Liver (tissue), 9 donors: ENCODE results near the gene DCDC1. TPM values are rescaled to one million over a fixed set of nuclear protein-coding genes. Genes with fewer than 3 reads are reported as not detected.

ENCODE experiments used
- DNase-seq: peaks from one replicate; pipeline ENCODE4 v3.0.0-alpha.2; 2017; ENCODE audit warnings: low spot score
- H3K27ac ChIP-seq, 2 donors: one replicate each; pipeline ENCODE4 v1.7.0; 2013; ENCODE audit warnings: inconsistent platforms in 2 of 2, low read length in 2 of 2, control low read depth in 1 of 2, low read depth in 1 of 2, mild to moderate bottlenecking in 1 of 2
- H3K27me3 ChIP-seq, 4 donors: one replicate each; pipeline versions ENCODE4 v1.6.1 to v1.7.0; 2013; ENCODE audit warnings: low read length in 3 of 4, inconsistent platforms in 1 of 4, mild to moderate bottlenecking in 1 of 4, moderate library complexity in 1 of 4; ENCODE audit not compliant: control insufficient read depth in 4 of 4, insufficient read depth in 4 of 4
- H3K36me3 ChIP-seq, 4 donors: one replicate each; pipeline versions ENCODE4 v1.6.1 to v1.7.0; 2013; ENCODE audit warnings: low read length in 3 of 4, mild to moderate bottlenecking in 3 of 4, low read depth in 1 of 4, moderate library complexity in 1 of 4; ENCODE audit not compliant: control insufficient read depth in 4 of 4, insufficient read depth in 3 of 4
- H3K4me1 ChIP-seq, 4 donors: one replicate each; pipeline versions ENCODE4 v1.6.1 to v1.7.0; 2013; ENCODE audit warnings: low read length in 3 of 4, mild to moderate bottlenecking in 3 of 4, moderate library complexity in 1 of 4; ENCODE audit not compliant: control insufficient read depth in 4 of 4, insufficient read depth in 4 of 4
- H3K4me3 ChIP-seq, 3 donors: one replicate each; pipeline versions ENCODE4 v1.6.1 to v1.7.0; 2013; ENCODE audit warnings: low read length in 3 of 3, control low read depth in 1 of 3, low read depth in 1 of 3, mild to moderate bottlenecking in 1 of 3
- H3K9ac ChIP-seq, 2 donors: one replicate each; pipeline ENCODE4 v1.7.0; 2013; ENCODE audit warnings: low read length in 2 of 2, mild to moderate bottlenecking in 2 of 2, moderate library complexity in 2 of 2, control low read depth in 1 of 2, low read depth in 1 of 2
- H3K9me3 ChIP-seq, 4 donors: one replicate each; pipeline versions ENCODE4 v1.6.1 to v1.7.0; 2013; ENCODE audit warnings: low read length in 3 of 4; ENCODE audit not compliant: control insufficient read depth in 4 of 4
- EGR1 ChIP-seq, 2 donors: IDR thresholded peaks; 2 replicates each; pipeline ENCODE4 v1.6.1; 2016 to 2018; ENCODE audit warnings: antibody characterized with exemption in 2 of 2, low read depth in 2 of 2
- FOXA1 ChIP-seq: IDR thresholded peaks from 2 replicates; pipeline ENCODE4 v1.6.1; 2016; ENCODE audit warnings: antibody characterized with exemption
- FOXA2 ChIP-seq: IDR thresholded peaks from 2 replicates; pipeline ENCODE4 v1.6.1; 2016; ENCODE audit warnings: antibody characterized with exemption
- GABPA ChIP-seq, 2 donors: IDR thresholded peaks in 1 of 2; conservative IDR thresholded peaks in 1 of 2; 2 replicates each; pipeline ENCODE4 v1.6.1; 2016; ENCODE audit warnings: antibody characterized with exemption in 2 of 2, mild to moderate bottlenecking in 1 of 2, moderate library complexity in 1 of 2
- HNF4A ChIP-seq, 2 donors: conservative IDR thresholded peaks; 2 replicates each; pipeline ENCODE4 v1.6.1; 2016; ENCODE audit warnings: antibody characterized with exemption in 2 of 2, mild to moderate bottlenecking in 2 of 2
- HNF4G ChIP-seq: IDR thresholded peaks from 2 replicates; pipeline ENCODE4 v1.6.1; 2016; ENCODE audit warnings: antibody characterized with exemption
- JUND ChIP-seq, 2 donors: IDR thresholded peaks; 2 replicates each; pipeline ENCODE4 v1.6.1; 2016; ENCODE audit warnings: antibody characterized with exemption in 2 of 2
- NR2F2 ChIP-seq: IDR thresholded peaks from 2 replicates; pipeline ENCODE4 v1.6.1; 2016; ENCODE audit warnings: antibody characterized with exemption
- RAD21 ChIP-seq, 2 donors: IDR thresholded peaks; 2 replicates each; pipeline ENCODE4 v1.6.1; 2016; ENCODE audit warnings: antibody characterized with exemption in 2 of 2, mild to moderate bottlenecking in 2 of 2
- REST ChIP-seq: IDR thresholded peaks from 2 replicates; pipeline ENCODE4 v1.6.1; 2016; ENCODE audit warnings: antibody characterized with exemption, mild to moderate bottlenecking
- SP1 ChIP-seq: IDR thresholded peaks from 2 replicates; pipeline ENCODE4 v1.6.1; 2018; ENCODE audit warnings: antibody characterized with exemption, mild to moderate bottlenecking
- YY1 ChIP-seq: IDR thresholded peaks from 2 replicates; pipeline ENCODE4 v1.6.1; 2016; ENCODE audit warnings: antibody characterized with exemption, mild to moderate bottlenecking
- WGBS: extraction: QIAGEN DNeasy Blood & Tissue Kit; methylation state at CpG from one replicate; pipeline ENCODE4 v1.1.7; 2013; 5-methylcytosine and 5-hydroxymethylcytosine counted together
- polyA plus RNA-seq, 2 donors: library from polyadenylated mRNA; stranded (reverse) in 1 of 2; unstranded in 1 of 2; fragments of 200-250 nt in 1 of 2; fragments of >200 nt in 1 of 2; fragmentation: Nextera tagmentation in 1 of 2; extraction: Ambion mirVana in 1 of 2; gene quantifications; one replicate each; pipeline versions ENCODE4 v1.2.1 to v1.2.3, GENCODE V29; 2013 to 2015
- total RNA-seq, 2 donors: library from RNA; depleted of rRNA; stranded (reverse); fragments of >200 nt; gene quantifications; one replicate each; pipeline ENCODE4 v1.2.3, GENCODE V29; 2014
- TF ChIP-seq, protein P1 (sequence below): IDR thresholded peaks from 2 replicates; pipeline ENCODE4 v1.6.1; 2016; ENCODE audit warnings: antibody characterized with exemption
- TF ChIP-seq, protein P2 (sequence below): fragments of 150-350 bp; IDR thresholded peaks from 2 replicates; pipeline ENCODE4 v1.5.1; 2017; ENCODE audit warnings: improper control_type of control experiment, low read depth, low read length; ENCODE audit not compliant: missing input control
- TF ChIP-seq, protein P3 (sequence below): IDR thresholded peaks from 2 replicates; pipeline ENCODE4 v1.6.1; 2016; ENCODE audit warnings: antibody characterized with exemption
- donor health status: healthy.
- donor health status: healthy.
- donor health status: healthy.
- donor health status: healthy.
- donor health status: healthy.

DCDC1 gene
- total and polyA plus RNA-seq, 4 donors, result 0.38 to 3.5 (median 2.0) TPM

DNA sequence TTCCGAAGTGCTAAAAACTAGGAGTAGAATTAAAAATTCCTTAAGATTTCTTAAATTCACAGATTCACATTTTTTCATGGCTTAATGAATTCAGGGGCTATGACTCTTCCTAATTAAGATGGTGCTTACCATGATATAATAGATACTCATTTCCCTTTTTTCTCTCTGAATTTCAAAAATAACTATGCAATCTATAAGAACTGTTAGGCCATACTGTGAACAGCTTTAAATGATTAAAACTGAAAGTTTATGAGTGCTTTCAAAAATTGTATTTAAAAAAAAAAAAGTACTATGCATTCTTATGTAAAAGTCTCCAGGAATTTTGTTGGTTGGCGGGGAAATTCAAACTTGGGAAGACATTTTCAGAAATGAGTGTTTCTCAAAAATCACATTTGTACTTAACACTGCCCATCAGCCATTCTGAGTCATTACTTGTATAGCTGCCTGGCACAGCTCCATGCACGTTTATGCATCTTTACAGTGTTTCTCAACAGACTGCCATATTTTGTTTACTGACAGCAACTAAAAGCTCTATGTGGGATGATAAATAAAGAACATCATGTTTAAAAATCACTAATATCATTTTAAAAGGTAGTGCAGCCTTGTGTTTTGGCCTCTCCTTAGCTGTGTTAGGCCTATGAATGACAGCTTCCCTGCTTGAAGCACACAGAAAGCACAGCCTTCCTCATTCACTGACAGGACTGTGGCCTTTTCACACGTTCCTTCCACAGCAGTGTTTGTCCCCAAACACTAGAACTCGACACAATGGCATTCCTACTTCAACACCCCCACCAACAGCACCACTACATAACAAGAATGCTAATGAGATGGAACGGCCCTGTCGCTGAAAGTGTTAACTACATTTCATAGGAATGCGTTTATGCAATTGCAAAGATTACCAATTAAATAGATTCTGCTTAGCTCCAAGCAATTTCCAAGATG lies 131.4 kb downstream of the DCDC1 start:
- no peak for DNase-seq
- TF ChIP-seq RAD21 (IDR thresholded peaks at IDR 0.05), result no peak
- TF ChIP-seq EGR1 (IDR thresholded peaks at IDR 0.05; ENCODE audit: low read depth in 2 of 2), result no peak
- TF ChIP-seq, protein P1, sequence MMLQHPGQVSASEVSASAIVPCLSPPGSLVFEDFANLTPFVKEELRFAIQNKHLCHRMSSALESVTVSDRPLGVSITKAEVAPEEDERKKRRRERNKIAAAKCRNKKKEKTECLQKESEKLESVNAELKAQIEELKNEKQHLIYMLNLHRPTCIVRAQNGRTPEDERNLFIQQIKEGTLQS, result no peak
- Histone ChIP-seq H3K4me3 (no peak overlapping the region), H3K9me3 (no peaks in the 10 kb centered on the region), H3K4me1 (no peaks in the 10 kb centered on the region), H3K36me3 (no peaks in the 10 kb centered on the region), H3K9ac (no peak overlapping the region), H3K27me3 (peaks cover 0 to 5% (median 0%) of the 10 kb centered on the region in 4 donors), H3K27ac (no peak overlapping the region)
- WGBS, result 57% methylated on average over 8 of the region's 8 CpGs

DNA sequence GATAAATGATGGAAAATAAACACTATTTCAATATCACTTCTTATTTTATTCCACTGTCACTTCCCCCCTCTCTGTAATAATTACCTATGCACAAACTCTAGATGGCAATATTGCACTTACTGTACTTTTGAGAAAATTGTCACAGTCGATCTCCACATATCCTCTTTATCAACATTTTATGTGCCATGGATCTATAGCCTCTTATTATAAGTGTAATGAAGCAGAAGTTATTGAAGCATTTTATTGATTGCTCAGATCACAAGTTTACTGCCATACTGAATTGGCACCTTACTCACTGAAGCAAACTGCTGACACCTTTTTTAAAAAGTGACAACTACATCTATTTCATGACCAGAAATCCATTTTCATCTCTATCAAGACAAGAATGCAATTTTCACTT lies 133.4 kb downstream of the DCDC1 start:
- 4% methylated on average over 1 of the region's 1 CpG for WGBS
- H3K36me3 ChIP-seq, result no peaks in the 10 kb centered on the region
- no peak overlapping the region for H3K27ac ChIP-seq
- H3K4me3 ChIP-seq, result no peak overlapping the region
- DNase-seq, result no peak
- no peaks in the 10 kb centered on the region for H3K4me1 ChIP-seq
- no peaks in the 10 kb centered on the region for H3K9me3 ChIP-seq
- H3K27me3 ChIP-seq, result peaks cover 0 to 3% (median 0%) of the 10 kb centered on the region in 4 donors
- H3K9ac ChIP-seq, result no peak overlapping the region
- TF ChIP-seq, protein P2, sequence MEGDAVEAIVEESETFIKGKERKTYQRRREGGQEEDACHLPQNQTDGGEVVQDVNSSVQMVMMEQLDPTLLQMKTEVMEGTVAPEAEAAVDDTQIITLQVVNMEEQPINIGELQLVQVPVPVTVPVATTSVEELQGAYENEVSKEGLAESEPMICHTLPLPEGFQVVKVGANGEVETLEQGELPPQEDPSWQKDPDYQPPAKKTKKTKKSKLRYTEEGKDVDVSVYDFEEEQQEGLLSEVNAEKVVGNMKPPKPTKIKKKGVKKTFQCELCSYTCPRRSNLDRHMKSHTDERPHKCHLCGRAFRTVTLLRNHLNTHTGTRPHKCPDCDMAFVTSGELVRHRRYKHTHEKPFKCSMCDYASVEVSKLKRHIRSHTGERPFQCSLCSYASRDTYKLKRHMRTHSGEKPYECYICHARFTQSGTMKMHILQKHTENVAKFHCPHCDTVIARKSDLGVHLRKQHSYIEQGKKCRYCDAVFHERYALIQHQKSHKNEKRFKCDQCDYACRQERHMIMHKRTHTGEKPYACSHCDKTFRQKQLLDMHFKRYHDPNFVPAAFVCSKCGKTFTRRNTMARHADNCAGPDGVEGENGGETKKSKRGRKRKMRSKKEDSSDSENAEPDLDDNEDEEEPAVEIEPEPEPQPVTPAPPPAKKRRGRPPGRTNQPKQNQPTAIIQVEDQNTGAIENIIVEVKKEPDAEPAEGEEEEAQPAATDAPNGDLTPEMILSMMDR, result peak; percentile 14
- TF ChIP-seq EGR1 (IDR thresholded peaks at IDR 0.05; ENCODE audit: low read depth in 2 of 2) (no peak), SP1 (no peak), YY1 (no peak), FOXA2 (no peak), FOXA1 (no peak), NR2F2 (no peak), REST (no peak), GABPA (IDR thresholded peaks at IDR 0.05 in 1 of 2, conservative IDR thresholded peaks at IDR 0.05 in 1 of 2) (no peak), HNF4G (no peak), RAD21 (IDR thresholded peaks at IDR 0.05) (peak in 1 of 2 donors; percentile 41), JUND (IDR thresholded peaks at IDR 0.05) (no peak), HNF4A (conservative IDR thresholded peaks at IDR 0.05) (no peak)
- TF ChIP-seq, protein P3, sequence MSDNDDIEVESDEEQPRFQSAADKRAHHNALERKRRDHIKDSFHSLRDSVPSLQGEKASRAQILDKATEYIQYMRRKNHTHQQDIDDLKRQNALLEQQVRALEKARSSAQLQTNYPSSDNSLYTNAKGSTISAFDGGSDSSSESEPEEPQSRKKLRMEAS, result no peak
